ENCODE data around the gene SORL1-AS1.
"Not testable (repeated sequence)": the region's sequence is repeated elsewhere in the genome, so short reads cannot be mapped to it uniquely, and the experiment has no call there.

Gene SORL1-AS1

DNA sequence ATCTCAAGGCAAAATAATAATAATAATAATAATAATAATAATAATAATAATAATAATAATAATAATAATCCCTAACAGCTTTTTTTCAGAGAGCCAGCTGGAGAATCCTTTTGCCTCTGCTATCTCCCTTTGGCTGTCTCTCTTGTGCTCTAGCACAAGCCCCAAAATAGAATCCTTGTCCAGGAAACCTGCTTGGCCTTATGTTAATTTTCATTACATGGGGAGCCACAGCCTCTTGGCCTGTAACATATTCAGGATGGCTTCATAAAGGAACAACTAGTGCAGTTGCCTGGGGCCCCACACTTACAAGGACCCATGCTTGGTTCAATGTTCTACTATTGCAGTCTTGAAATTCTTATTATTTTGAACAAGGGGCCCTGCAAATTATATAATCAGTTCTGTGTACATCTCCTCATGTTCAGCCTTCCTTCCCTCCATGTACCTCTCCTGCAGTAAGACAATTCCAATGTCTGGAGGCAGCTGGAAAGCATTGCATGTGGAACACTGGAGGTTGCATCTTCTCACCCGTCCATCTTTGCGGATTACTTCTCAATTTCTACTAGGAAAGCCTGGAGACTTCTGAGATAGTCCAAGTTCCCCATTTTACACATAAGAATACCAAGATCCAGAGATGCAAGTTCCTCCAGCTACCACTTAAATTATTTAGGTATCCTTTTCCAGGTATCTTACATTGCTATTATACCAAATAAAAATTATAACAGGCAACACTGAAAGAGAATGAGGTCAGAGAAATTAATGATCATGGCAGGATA is 38.4 kb downstream of the SORL1-AS1 start:
- ATAC-seq (ENCODE audit: insufficient read depth, low FRiP score) (no peak), DNase-seq (no peak)
- Histone ChIP-seq H3K27ac (ENCODE audit: low read depth in 1 of 2, low read length in 1 of 2) (no peak overlapping the region), H3K9me3 (ENCODE audit: control insufficient read depth in 4 of 4, insufficient read depth in 3 of 4, low read length in 3 of 4) (no peaks in the 10 kb centered on the region), H3K36me3 (ENCODE audit: control insufficient read depth in 4 of 4, insufficient read depth in 4 of 4, low read length in 4 of 4) (no peaks in the 10 kb centered on the region), H3K4me3 (no peak overlapping the region), H3K9ac (ENCODE audit: insufficient read depth in 1 of 2, low read length in 2 of 2) (no peak overlapping the region), H3K4me1 (ENCODE audit: control insufficient read depth in 5 of 5, insufficient read depth in 5 of 5, low read length in 5 of 5) (peaks cover 2 to 31% (median 10%) of the 10 kb centered on the region in 5 donors), H3K27me3 (ENCODE audit: control insufficient read depth in 3 of 3, insufficient read depth in 3 of 3, low read length in 2 of 3) (no peaks in the 10 kb centered on the region)
- TF ChIP-seq, protein P1, sequence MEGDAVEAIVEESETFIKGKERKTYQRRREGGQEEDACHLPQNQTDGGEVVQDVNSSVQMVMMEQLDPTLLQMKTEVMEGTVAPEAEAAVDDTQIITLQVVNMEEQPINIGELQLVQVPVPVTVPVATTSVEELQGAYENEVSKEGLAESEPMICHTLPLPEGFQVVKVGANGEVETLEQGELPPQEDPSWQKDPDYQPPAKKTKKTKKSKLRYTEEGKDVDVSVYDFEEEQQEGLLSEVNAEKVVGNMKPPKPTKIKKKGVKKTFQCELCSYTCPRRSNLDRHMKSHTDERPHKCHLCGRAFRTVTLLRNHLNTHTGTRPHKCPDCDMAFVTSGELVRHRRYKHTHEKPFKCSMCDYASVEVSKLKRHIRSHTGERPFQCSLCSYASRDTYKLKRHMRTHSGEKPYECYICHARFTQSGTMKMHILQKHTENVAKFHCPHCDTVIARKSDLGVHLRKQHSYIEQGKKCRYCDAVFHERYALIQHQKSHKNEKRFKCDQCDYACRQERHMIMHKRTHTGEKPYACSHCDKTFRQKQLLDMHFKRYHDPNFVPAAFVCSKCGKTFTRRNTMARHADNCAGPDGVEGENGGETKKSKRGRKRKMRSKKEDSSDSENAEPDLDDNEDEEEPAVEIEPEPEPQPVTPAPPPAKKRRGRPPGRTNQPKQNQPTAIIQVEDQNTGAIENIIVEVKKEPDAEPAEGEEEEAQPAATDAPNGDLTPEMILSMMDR (IDR thresholded peaks at IDR 0.05; ENCODE audit: control extremely low read depth, extremely low read depth), result no peak
- 35 to 77% methylated on average over 2 of the region's 2 CpGs for WGBS, 2 donors

DNA sequence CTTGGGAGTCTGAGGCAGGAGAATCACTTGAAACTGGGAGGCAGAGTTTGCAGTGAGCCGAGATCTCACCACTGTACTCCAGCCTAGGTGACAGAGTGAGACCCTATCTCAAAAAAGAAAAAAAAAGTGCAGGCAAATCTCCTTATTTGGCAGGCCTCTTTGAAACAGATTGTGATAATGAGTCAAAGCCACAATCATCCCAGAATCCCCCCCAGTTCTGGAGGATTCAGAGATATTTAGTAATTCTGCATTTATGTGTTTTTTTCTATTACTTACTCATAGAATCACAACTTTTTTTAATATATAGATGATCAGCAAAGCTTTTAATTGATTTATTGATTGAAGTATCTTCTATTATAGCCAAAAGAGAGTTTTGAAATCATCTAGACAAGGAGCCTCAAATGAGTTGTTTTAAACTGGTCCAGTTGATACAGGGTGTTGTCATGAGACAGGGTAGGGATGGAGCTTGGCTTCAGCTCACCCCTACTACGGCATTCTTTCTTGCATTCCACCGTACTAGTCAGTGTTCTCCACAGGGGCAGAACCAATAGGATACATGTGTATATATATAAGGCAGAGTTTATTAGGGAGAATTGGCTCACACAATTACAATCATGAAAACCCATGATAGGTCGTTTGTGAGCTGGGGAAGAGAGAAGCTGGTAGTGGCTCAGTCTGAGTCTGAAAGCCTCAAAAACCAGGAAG is 39.9 kb downstream of the SORL1-AS1 start:
- no peaks in the 10 kb centered on the region for H3K36me3 ChIP-seq (ENCODE audit: control insufficient read depth in 4 of 4, insufficient read depth in 4 of 4, low read length in 4 of 4)
- no peak overlapping the region for H3K9ac ChIP-seq (ENCODE audit: insufficient read depth in 1 of 2, low read length in 2 of 2)
- peaks cover 2 to 18% (median 6%) of the 10 kb centered on the region in 5 donors for H3K4me1 ChIP-seq (ENCODE audit: control insufficient read depth in 5 of 5, insufficient read depth in 5 of 5, low read length in 5 of 5)
- DNase-seq, result no peak
- no peak for ATAC-seq (ENCODE audit: insufficient read depth, low FRiP score)
- TF ChIP-seq, protein P1 (IDR thresholded peaks at IDR 0.05; ENCODE audit: control extremely low read depth, extremely low read depth), result no peak
- no peaks in the 10 kb centered on the region for H3K9me3 ChIP-seq (ENCODE audit: control insufficient read depth in 4 of 4, insufficient read depth in 3 of 4, low read length in 3 of 4)
- H3K4me3 ChIP-seq, result no peak overlapping the region
- H3K27me3 ChIP-seq (ENCODE audit: control insufficient read depth in 3 of 3, insufficient read depth in 3 of 3, low read length in 2 of 3), result no peaks in the 10 kb centered on the region
- no peak overlapping the region for H3K27ac ChIP-seq (ENCODE audit: low read depth in 1 of 2, low read length in 1 of 2)
- WGBS, 2 donors, result 71 to 82% methylated on average over 4 of the region's 4 CpGs

DNA sequence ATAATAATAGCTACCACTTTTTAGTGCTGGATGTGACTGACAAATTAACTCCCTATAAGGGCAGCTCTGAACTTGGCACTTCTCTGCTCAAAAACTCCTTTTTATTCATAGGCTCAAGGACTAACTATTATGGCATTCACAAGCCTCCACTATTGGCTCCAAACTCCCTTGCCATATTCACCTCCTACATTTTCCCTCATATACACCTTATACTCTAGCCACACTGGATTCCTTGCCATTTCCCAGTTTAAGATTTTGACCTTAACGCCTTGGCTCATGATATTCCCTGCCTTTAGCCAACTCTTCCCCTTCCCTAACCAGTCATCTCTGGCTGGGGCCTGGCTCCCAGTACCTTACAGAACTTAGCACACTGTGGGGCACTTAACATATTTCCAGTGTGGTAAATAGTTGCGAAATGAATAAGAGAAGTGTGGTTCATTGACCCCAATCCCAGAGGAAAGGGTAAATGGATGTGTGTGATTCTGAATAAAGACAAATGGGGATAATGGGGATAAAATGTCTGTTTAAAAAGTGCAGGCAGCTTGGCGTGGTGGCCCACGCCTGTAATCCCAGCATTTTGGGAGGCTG is 40.7 kb downstream of the SORL1-AS1 start:
- Histone ChIP-seq H3K4me3 (no peak overlapping the region), H3K36me3 (ENCODE audit: control insufficient read depth in 4 of 4, insufficient read depth in 4 of 4, low read length in 4 of 4) (no peaks in the 10 kb centered on the region), H3K27me3 (ENCODE audit: control insufficient read depth in 3 of 3, insufficient read depth in 3 of 3, low read length in 2 of 3) (no peaks in the 10 kb centered on the region), H3K4me1 (ENCODE audit: control insufficient read depth in 5 of 5, insufficient read depth in 5 of 5, low read length in 5 of 5) (peaks cover 0 to 10% (median 3%) of the 10 kb centered on the region in 5 donors), H3K27ac (ENCODE audit: low read depth in 1 of 2, low read length in 1 of 2) (no peak overlapping the region), H3K9me3 (ENCODE audit: control insufficient read depth in 4 of 4, insufficient read depth in 3 of 4, low read length in 3 of 4) (no peaks in the 10 kb centered on the region), H3K9ac (ENCODE audit: insufficient read depth in 1 of 2, low read length in 2 of 2) (no peak overlapping the region)
- TF ChIP-seq, protein P1 (IDR thresholded peaks at IDR 0.05; ENCODE audit: control extremely low read depth, extremely low read depth), result no peak
- WGBS, 2 donors, result 82 to 83% methylated on average over 4 of the region's 4 CpGs
- no peak for DNase-seq
- no peak for ATAC-seq (ENCODE audit: insufficient read depth, low FRiP score)

DNA sequence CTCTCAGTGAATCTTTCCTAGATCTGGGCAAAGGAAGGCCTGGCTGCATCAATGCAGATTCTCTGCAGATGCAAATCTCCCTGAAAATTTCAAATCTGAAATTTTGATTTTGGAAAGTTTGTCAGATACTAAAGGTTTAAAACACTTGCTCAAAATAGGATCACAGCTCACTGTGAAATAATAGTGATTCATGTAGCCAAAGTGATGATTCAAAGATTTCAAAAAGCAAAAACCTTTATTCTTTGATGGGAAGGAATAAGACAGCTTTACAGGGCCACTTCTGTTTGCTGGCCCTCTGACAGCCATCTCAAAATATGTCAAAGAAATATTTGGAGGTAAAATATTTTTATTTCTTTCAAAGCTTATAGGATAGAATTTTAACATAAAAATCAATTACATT is 41.4 kb downstream of the SORL1-AS1 start:
- H3K4me3 ChIP-seq; DNase-seq; ATAC-seq (ENCODE audit: insufficient read depth, low FRiP score); H3K36me3 ChIP-seq (ENCODE audit: control insufficient read depth in 4 of 4, insufficient read depth in 4 of 4, low read length in 4 of 4); H3K4me1 ChIP-seq (ENCODE audit: control insufficient read depth in 5 of 5, insufficient read depth in 5 of 5, low read length in 5 of 5); H3K27ac ChIP-seq (ENCODE audit: low read depth in 1 of 2, low read length in 1 of 2); H3K9me3 ChIP-seq (ENCODE audit: control insufficient read depth in 4 of 4, insufficient read depth in 3 of 4, low read length in 3 of 4); H3K9ac ChIP-seq (ENCODE audit: insufficient read depth in 1 of 2, low read length in 2 of 2); H3K27me3 ChIP-seq (ENCODE audit: control insufficient read depth in 3 of 3, insufficient read depth in 3 of 3, low read length in 2 of 3): not testable (repeated sequence)

DNA sequence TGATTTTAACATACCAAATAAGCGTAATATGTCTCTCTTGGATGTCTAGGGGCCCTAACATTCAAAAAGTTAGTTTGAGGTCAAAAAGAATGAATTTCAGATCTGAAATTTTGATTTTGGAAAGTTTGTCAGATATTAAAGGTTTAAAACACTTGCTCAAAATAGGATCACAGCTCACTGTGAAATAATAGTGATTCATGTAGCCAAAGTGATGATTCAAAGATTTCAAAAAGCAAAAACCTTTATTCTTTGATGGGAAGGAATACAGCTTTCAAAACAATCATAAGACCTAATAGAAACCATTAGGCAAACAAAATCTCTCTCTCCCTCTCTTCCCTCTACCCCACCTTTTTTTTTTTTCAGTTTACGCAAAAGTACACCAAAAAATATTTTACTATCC is 42.7 kb downstream of the SORL1-AS1 start:
- H3K27me3 ChIP-seq (ENCODE audit: control insufficient read depth in 3 of 3, insufficient read depth in 3 of 3, low read length in 2 of 3); H3K9ac ChIP-seq (ENCODE audit: insufficient read depth in 1 of 2, low read length in 2 of 2); H3K4me3 ChIP-seq; H3K27ac ChIP-seq (ENCODE audit: low read depth in 1 of 2, low read length in 1 of 2); DNase-seq; H3K36me3 ChIP-seq (ENCODE audit: control insufficient read depth in 4 of 4, insufficient read depth in 4 of 4, low read length in 4 of 4); ATAC-seq (ENCODE audit: insufficient read depth, low FRiP score); H3K9me3 ChIP-seq (ENCODE audit: control insufficient read depth in 4 of 4, insufficient read depth in 3 of 4, low read length in 3 of 4); H3K4me1 ChIP-seq (ENCODE audit: control insufficient read depth in 5 of 5, insufficient read depth in 5 of 5, low read length in 5 of 5): not testable (repeated sequence)
- WGBS, 2 donors, result 97 to 100% methylated on average over 2 of the region's 2 CpGs
